Stimulated activated CD8-positive, alpha-beta memory T cell treated with anti-CD3 and anti-CD28 coated beads, Interleukin-12 subunit alpha, Interleukin-12 subunit beta, amount 100 ng/mL, for 1 hour (primary cell): Measurements from ENCODE around the gene SLIT1.

ENCODE experiments used
- DNase-seq: peaks from one replicate; pipeline ENCODE4 v3.0.0-alpha.2; 2020; ENCODE audit warnings: low read depth

SLIT1 gene

GRCh38 chr10:97139651-97140048 is 46.1 kb downstream of the SLIT1 start:
- no peak for DNase-seq

- no peak for DNase-seq
Measured at GRCh38 chr10:97138846-97139245, 46.9 kb downstream of the SLIT1 start.

GRCh38 chr10:97138174-97138573 is 47.6 kb downstream of the SLIT1 start:
- no peak for DNase-seq

- DNase-seq, result no peak
Measured at GRCh38 chr10:97136756-97137155, 49.0 kb downstream of the SLIT1 start.

- DNase-seq, result no peak
Measured at GRCh38 chr10:97135464-97135863, 50.3 kb downstream of the SLIT1 start.

GRCh38 chr10:97134983-97135382 is 50.8 kb downstream of the SLIT1 start:
- no peak for DNase-seq

GRCh38 chr10:97134110-97134509 is 51.6 kb downstream of the SLIT1 start:
- DNase-seq, result no peak

- no peak for DNase-seq
Measured at GRCh38 chr10:97132273-97132672, 53.5 kb downstream of the SLIT1 start.

- DNase-seq, result no peak
Measured at GRCh38 chr10:97131666-97132065, 54.1 kb downstream of the SLIT1 start.

- DNase-seq, result no peak
Measured at GRCh38 chr10:97131181-97131628, 54.6 kb downstream of the SLIT1 start.

- no peak for DNase-seq
Measured at GRCh38 chr10:97129666-97130065, 56.1 kb downstream of the SLIT1 start.

GRCh38 chr10:97128516-97129154 is 57.1 kb downstream of the SLIT1 start:
- no peak for DNase-seq

- DNase-seq, result no peak
Measured at GRCh38 chr10:97128039-97128492, 57.7 kb downstream of the SLIT1 start.

GRCh38 chr10:97127509-97127908 is 58.2 kb downstream of the SLIT1 start:
- no peak for DNase-seq

- DNase-seq, result no peak
Measured at GRCh38 chr10:97124211-97124610, 61.5 kb downstream of the SLIT1 start.

- no peak for DNase-seq
Measured at GRCh38 chr10:97123765-97124164, 62.0 kb downstream of the SLIT1 start.

- DNase-seq, result no peak
Measured at GRCh38 chr10:97121041-97121440, 64.7 kb downstream of the SLIT1 start.

GRCh38 chr10:97120370-97120769 is 65.4 kb downstream of the SLIT1 start:
- DNase-seq, result no peak

GRCh38 chr10:97119058-97119745 is 66.6 kb downstream of the SLIT1 start:
- no peak for DNase-seq

GRCh38 chr10:97117372-97117771 is 68.4 kb downstream of the SLIT1 start:
- no peak for DNase-seq

GRCh38 chr10:97116462-97117162 is 69.1 kb downstream of the SLIT1 start:
- DNase-seq, result no peak

GRCh38 chr10:97115846-97116245 is 69.9 kb downstream of the SLIT1 start:
- DNase-seq, result no peak

GRCh38 chr10:97111615-97112014 is 74.1 kb downstream of the SLIT1 start:
- no peak for DNase-seq
